GM04504 (cell line): ENCODE data around the gene LMBR1L.
A peak's percentile ranks its signal among the peaks of the same experiment; 100 is the strongest.

Experiments used
- DNase-seq: peaks from one replicate; pipeline ENCODE4 v3.0.0-alpha.2; 2012; ENCODE audit warnings: low read depth

The LMBR1L gene

DNA sequence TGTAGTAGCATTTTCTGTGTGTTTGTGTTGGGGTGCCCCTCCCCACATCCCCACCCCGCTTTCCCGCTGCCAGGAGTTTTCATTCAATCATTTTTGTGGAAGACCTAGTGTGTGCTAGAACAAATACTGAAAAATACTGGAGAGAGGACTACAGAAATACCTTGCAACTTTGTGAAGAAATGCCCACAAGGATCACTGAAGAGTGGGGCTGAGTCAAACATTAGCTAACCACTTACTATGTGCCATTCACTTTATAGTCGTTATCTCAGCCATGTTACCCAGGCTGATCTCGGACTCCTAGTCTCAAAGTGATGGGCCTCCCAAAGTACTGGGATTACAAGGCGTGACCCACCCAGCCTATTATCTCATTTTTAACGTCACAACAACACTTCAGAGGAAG is 559 bp upstream of the LMBR1L start:
- DNase-seq: no peak

DNA sequence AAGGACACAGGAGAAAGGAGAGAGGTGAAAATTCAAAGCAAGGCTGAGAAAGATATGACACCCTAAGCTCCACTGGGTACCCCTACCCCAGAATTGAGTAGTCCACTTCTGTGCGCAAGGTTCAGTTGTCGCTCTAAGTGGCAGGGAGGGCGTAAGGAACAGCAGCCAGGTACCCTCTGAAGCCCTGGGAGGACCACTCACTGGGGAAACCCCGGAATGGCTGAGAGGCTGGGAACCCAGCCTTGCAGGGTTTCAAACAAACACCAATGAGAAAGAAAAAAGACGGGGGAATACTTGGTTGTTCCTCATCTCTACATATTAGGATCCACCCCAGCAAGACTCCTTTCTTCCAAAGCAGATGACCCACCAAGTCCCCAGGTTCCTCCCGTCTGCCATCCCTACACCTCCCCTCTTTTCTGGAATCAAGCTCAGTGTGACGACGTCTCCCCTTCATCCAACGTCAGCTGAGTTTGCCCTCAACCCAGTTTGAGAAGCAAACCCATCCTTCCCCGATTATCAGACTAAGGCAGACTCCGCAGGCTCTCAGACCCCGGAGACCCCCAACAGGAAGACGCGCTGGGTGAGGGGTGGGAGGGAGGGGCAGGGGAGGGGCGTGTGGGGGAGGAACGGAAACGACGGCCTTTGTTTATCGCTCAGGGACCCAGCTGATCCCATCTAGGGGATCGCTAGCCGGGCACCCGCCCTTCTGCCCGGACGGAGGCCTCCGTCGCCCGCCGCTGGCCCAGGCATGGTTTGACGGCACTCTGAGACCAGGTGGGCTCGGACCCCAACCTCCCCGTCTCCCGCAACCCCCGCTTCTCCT is 795 bp downstream of the LMBR1L start:
- DNase-seq: no peak

DNA sequence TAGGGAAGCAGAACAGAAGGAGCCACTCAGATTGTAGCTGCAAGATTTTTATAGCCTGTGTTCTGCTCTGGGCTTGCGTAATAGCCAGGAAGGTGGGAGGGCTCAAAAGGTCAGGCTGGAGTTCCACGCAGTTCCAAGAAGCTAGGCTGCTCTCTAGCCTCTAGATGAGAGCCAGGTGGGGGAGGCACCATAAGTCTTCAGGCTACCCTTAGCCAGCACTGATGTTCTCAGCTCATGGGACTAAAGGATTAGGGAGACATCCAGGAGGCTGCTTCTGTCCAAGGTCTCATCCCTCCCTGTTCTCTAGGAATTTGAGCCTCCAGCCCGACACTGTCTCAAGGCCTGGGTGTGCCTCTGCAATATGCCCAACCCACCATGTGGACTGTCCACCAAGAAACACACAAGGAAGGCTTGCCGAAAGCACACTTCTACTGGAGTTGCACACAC is 1.7 kb downstream of the LMBR1L start:
- DNase-seq: no peak

DNA sequence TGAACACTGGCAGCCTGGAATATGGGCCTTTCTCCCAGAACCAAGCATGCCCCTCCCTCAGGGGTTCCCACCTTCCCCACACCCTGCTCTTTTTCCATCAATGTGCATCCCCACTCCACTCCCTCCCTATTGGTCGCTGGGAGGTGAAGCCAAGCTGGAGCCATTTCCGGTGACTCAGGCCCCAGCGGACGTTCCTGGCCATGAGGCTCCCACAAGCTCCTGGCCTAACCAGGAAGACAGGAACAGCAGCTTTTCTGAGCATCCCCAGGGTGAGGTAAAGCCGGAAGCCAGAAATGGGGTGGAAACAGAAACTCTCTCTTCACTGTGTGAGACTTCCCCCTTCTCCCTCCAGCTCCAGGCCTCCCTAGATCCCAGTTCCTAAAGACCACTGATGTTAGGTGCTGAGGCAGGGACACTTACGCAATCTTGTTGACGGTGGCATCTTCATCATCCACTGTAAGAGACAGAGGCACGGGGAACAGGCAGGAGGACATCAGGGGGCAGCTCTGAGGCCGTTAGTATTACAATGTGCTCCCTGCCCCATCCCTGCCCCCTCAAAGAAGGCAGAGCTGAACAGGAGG is 5.1 kb downstream of the LMBR1L start:
- DNase-seq: no peak

DNA sequence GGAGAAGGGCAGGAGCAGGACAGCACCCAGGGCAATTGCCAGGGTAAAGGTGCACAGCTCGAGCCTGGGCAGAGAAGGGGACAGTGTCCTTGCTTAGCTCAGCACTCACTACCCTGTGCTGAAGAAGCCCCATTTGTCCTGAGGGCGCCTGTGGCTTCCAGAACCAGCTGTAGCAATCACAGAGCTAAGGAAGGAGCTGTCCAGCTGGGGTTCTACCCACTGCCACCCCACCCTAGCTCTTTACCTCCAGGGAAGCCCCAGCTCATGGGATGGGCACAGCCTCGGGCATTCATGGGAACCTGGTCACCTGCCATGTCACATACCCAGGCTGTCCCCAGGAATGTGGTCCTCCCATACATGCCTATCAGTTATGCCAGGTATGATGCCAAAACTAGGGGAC is 5.8 kb downstream of the LMBR1L start:
- DNase-seq: no peak

DNA sequence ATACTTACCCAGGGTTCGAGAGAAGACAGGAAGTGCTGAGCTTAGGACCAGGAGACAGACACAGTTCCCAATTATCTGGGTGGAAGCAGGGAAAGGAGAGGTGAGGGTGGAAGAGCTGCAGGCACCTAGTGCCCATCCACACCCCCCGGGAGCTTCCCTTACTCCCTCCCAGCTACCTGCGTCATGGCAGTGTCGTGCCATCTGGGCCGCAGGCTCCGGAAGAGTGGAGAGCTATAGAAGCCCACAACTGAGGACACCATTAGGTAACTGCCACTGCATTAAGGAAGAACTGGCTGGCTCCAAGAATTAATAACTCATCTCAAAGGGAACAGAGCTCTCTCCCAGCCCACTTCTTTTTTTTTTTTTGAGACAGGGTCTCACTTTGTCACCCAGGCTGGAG is 10.3 kb downstream of the LMBR1L start:
- DNase-seq: no peak

DNA sequence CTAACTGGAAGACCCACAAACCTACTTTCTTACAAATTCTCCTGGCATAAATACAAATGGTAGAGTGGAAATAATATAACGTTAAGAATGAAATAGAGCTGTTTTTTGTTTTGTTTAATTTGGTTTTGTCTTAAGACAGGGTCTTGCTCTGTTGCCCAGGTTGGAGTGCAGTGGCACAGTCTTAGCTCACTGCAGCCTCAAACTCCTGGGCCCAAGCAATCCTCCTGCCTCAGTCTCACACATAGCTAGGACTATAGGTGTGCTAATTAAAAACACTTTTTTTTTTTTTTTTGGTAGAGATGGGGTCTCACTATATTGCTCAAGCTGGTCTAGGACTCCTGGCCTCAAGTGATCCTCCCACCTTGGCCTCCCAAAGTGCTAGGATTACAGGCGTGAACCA is 11.9 kb downstream of the LMBR1L start:
- no peak for DNase-seq

DNA sequence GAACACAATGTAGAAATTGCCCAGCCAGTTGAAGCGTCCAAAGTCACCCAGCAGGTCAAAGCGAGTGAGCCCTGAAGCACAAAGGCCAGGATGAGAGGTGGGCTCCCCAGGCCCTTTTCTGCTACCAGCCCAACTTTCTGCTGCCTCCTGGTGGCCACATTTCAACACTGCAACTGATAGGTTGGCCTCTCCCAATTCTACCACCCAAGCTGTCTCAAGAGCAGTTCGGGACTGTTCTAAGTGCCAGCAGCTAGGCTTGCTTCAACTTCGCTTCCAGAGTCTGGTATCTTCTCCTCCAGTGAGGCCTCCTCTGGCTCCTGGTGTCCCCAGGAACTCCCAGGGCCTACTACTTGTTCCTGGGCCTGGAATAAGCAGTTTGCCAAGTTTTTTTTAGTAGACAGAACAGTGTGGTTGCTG is 12.6 kb downstream of the LMBR1L start:
- no peak for DNase-seq

DNA sequence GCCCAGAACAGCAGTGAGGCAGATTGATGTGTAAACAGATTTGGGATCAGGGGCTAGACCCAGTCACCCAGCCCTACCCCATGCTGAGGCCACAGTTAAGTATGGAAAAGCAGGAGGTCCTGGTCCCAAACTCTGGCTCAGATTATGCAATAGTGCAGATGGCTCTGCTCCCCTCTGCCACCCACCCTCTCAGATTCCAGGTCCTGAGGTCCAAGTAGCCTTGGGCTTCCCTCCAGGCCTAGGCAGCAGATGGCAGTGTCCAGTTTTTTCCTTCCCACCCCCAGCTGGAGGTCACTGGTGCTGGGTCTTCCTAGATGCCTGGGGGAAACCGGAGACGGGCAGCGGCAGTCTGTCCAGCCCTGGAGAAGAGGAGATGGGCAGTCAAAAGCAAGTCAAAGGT is 13.3 kb downstream of the LMBR1L start:
- DNase-seq: no peak

DNA sequence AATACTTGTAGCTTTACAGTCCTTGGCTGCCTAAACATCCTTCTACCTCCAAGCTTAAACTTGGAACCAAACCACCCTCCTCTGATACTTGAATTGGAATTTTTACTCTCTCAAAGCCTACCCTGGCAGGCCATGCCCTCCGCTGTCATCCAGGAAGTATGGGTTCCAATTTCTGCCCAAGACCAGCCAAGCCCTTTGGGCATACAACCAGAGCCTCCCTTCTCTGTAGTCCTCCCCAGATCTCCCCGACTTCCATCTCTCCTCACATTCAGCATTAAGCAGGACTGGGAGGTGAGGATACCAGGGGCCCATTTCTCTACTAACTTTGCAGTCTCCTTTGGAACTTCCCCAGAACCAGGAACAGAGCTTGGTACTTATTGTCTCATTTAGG is 15.7 kb downstream of the LMBR1L start:
- no peak for DNase-seq

DNA sequence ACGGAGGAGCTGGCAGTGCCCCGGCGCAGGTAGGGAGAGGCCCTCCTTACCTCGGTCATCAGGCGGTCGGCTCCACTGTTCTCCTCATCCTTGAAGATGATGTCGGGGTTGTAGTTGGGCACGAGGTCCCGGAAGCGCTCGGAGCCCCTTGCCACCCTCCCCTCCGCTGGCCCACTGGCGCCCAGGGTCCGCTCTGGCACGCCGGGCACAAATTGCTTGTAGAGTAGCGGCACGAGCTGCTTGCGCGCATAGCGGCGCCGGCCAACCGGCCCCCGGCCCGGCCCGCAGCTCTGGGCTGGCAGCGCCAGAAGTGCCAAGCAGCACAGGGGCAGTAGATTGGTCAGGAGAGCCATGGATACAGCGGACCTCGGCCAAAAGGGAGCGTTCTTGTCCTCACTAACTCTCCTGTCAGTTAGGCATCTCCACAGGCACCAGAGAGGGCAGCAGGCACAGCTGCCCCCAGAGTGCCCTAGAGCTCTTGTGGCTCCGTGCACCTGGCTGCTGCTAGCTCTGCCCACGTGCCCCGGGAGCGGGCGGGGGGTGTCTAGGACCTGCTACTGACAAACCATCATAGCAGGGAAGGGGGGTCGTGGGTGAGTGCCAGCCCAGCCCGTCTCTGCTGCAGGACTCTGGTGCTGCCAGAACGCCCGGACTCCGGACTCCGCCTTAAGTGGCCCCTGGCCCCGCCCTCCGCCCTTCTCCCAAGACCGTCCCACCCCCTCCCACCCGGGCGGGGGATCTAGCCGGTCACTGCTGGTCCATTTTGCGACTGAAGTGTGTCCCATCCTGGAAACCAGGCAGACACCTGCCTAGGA is 16.3 kb downstream of the LMBR1L start, which contains the start of gene DHH:
DHH (minus strand) TSS at position 642 of the 815 bp plus-strand sequence; CDS start at position 353, 289 bp downstream.
- DNase-seq: no peak

DNA sequence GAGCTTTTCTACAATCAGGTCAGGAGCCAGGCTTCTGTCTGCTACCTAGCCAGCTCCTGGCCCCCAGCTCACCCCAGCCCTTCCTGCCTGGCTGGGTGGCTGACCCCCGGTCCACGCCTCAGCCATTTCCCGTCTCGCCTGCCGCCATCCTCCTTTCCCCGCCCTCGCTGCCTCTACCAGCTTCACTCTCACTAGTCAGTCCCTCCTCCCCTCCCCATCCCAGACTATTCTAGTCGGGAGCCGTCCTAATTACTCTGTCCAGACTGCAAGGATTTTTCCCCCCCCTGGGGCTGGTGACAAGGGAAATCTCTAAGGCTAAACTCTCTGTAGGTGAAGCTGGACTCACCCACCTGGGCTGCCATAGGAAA is 16.9 kb downstream of the LMBR1L start:
- DNase-seq: no peak

DNA sequence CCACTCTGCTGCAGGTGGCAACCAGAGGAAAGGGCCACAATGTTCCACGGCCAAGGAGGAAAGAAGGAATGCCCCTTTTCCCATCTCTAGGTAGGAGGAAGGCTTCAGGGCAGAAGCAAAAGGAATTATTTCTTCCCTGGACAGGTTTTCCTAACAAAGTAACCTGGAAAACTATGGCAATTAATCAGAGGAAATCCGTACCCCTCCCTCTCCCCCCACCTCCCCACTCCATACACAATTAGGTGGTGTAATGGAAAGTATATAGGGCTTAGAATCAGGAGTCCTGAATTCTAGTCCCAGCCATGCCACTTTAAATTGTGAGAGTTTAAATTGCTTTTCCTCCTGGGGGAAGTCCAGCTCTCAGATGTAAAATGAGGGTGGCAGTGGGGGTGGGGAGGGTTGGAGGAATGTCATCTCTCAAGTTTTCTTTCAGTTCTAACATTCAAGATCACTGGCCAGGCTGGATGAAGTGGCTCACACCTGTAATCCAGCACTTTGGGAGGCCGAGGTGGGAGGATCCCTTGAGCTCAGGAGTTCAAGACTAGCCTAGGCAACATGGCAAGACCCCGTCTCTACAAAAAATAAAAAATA is 17.7 kb downstream of the LMBR1L start:
- no peak for DNase-seq

DNA sequence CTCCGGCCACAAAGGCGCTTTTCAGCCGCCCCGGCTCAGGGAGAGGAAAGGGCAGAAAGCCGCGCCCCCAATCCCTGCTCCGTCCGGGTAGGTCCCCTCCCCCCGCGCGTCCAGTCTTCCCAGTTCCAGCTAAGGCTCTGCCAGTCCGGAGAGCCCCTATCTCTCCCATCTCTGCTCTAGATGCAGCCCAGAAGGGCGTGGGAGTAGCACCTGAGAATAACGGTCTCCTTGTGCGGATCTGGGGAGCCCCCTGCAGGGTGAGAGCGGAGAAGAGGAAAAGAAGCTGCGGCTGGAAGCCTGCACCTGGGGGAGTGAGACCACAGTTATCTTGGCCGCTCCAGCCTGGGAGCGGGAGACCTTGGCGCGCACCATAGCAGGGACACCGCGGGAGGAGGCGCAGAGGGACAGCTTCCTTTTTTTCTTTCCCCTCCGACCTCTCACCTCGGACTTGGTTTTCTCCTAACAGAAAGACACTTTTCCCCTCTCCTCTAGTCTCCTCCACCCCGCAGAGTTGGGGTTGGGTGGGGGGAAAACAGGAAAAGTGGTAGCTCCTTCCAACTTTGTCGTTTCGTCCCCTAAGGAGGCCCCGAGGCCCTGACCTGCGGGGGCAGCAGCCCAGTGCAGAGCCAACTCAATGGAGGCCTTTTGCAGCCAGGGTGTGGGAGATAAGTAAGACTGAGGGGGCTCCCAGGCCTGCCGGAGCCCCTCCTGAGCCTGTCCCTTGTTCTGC is 18.4 kb downstream of the LMBR1L start:
- DNase-seq: no peak

DNA sequence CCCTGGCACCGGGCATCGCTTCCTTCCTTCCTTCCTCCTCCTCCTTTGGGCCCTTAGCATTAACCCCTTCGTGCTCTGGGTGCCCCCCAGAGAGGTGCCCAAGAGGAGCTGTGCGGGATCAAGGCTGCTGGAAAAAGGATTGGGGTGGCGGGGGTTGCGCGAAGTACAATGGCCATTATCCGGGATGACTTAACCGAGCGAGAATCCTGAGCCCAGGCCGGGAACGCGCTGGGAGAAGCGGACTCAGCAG is 18.9 kb downstream of the LMBR1L start:
- DNase-seq: no peak

DNA sequence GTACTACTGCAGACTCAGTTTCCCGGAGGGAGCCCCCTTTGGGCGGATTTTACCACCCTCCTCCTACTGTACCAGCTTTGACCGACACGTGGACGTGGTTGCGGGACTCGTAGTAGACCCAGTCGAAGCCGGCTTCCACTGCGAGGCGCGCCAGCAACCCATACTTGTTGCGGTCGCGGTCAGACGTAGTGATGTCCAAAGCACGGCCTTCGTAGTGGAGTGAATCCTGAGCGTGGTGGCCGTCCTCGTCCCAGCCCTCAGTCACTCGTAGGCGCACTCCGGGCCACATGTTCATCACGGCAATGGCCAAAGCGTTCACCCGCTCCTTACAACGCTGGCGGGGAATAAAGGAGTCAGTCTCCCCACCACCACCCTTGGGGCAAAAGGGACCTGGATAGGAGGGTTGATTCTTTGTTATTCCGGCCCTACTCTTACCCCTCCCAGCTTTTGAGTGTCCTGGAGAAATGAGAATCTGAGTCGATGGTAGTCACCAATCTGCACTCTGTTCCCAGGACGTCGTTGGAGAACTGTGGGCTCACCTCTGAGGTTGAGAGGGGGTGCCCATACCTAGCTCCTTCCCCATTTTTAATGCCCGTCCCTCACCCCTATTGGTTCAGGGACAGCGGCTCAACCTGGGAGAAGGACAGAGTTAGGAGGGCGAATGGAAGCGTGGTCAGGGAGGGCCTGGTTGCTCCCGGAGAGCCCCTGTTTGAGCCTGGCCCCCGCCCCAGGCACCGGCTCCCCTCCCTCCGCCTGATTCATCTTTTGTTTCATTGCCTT is 19.4 kb downstream of the LMBR1L start:
- no peak for DNase-seq

DNA sequence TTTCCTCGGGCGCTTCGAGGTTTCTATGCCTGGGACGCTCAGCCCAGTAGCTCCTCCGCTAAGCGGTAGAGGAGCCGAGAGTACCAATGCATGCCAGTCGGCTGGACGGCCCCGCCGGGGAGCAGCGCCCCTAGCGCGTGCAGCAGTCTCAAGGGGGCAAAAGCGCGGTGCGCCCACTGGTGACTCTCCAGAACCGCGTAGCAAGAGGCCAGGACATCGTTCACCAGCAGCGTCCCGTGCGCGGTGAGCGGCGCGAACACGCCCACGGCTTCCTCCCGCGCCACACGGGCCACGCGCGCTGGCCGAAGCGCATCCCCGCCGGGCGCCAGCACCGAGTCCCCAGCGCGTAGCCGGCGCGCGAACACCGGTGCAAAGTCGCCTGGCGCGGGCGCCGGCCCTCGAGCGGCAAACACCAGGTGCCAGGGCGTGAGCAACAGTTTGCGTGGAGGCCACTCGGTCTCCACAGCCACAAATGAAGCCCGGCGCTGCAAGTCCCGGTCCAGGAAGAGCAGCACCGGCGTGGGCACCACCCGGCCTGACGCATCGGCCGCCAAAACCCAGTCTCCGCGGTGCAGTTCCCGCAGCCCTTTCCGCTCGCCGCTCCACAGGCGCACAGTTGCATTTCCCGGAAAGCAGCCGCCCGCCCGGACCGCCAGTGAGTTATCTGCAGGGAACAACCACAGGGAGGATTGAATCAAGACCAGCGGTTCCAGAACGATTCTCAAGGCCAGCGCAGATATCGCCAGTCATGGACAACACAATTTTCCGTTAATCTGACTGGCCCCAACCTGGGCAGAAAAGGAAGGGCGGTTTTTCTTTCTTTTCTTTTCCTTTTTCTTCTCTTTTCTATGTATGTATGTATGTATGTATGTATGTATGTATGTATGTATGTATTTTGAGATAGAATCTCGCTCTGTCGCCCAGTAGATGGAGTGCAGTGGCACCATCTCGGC is 20.6 kb downstream of the LMBR1L start:
- DNase-seq: no peak

DNA sequence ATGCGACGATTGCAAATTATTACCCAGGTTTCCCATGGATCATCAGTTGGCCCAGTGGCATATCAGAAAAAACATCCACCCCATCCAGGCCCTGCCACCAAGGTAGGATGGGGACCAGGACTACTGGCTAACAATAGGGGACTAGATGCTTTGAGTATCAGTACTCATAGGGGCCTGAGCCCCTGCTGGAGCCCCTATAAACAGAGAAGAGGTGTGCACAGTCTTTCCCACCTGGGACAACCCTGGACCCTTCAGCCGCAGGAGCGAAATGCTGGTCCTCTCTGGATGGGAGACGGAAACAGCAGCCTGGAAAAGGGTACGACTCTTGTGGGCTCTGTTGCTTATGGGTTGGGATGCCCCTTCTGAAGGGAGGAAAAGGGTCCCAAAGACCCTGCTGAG is 21.7 kb downstream of the LMBR1L start:
- DNase-seq: no peak

DNA sequence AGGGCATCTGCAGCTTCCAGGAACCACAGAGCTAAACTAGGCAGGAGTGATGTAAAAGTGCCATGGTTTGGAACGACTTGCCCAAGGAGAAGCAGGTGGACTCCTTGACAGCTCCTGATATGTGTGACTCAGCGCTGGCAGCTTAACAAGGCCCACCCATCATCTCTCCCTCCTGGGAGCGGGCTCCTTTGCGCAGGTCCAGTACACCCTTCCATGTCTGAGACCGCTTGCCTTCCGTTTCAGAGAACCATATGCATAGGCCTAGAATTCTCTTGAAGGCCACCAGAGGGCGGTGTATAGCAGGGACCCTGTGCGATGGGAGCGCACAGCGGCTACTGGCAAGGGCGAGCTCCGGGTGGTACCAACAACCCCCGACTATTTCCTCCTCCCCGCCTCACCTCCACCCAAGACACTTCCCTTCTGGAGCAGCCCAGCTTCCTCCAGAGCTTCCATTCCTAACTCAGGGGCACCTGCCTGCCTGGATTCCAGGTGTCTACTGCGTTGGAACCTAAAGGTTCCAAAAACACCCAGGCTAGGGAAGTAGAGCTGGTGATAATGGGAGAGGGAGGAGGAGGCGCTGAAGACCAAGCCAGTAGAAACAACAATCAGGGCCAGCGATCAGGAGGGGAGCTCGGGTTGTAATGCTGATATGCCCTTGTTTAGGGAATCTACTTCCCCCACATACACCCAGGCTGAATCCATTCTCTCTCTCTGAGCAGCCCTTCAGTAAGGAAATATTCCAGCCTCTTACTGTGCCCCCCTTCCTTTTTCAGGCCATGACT is 22.3 kb downstream of the LMBR1L start:
- peak; percentile 67 for DNase-seq
